ENCODE data around the gene ADAM12. TPM values are rescaled to one million over a fixed set of nuclear protein-coding genes. Genes with fewer than 3 reads are reported as not detected.

Gene ADAM12
- total RNA-seq, 1 experiment from 2014 or later: 21.2 TPM

GRCh38 chr10:126215746-126216631 lies 172.3 kb downstream of the ADAM12 start:
- no peak for DNase-seq (ENCODE audit: low read depth)

GRCh38 chr10:126214679-126215078 lies 173.6 kb downstream of the ADAM12 start:
- DNase-seq (ENCODE audit: low read depth): no peak

- DNase-seq (ENCODE audit: low read depth): no peak
Observed at GRCh38 chr10:126214021-126214420, 174.3 kb downstream of the ADAM12 start.

- no peak for DNase-seq (ENCODE audit: low read depth)
Observed at GRCh38 chr10:126212738-126213137, 175.5 kb downstream of the ADAM12 start.

DNA sequence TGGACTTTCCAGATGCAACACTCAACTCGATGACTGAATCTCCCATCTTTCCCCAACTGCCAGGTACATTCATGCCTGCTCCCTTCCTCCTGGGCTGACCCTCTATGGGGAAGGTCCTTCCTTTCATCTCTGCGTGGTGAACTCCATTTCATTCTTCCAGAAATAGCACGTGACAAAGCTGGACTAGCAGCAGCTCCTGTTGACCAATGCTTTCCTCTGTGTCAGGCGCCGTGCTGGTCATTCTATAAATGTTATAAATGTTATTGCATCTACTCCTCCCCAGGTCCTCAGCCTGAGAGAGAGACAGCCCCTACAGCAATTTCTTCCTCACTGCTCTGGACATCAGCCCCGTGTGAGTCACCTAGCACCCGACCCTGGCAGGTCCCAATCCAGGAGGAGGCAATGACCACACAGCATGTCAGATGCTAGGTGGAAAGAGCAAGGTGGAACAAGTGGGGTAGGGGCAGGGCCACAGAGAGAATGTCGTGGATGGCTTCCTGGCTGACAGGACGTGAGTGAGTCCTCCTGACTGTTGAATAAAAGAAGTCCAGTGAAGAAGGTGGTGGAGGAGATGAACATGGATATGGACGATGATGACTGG lies 178.1 kb downstream of the ADAM12 start:
- no peak for DNase-seq (ENCODE audit: low read depth)

GRCh38 chr10:126209451-126209850 lies 178.8 kb downstream of the ADAM12 start:
- DNase-seq (ENCODE audit: low read depth): no peak

DNA sequence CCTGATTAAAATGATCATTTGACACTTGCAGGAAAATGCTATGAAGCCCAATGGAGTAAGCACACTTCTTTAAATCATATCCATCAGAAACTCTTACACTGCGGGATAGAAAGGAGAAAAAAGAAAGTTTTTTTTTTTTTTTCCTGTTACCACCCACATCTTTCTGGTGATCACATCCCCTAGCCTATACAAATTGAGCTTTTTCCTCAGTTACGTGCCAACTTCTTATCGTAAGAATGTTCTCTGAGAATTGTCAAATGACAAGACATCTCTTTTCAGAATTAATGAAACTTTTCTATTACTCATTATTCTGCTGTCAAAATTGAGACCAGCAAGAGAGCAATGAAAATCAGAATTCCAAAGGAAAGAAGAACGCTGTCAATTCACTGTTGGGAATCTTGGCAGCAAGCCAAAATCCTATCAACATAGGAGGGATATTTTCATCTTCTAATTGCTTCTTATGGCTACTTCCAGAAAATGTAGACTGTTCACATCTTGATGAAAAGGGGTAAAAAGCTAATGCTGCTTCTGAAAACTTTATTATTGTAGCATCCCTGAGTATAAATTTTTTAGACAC lies 179.5 kb downstream of the ADAM12 start:
- no peak for DNase-seq (ENCODE audit: low read depth)

- no peak for DNase-seq (ENCODE audit: low read depth)
Observed at GRCh38 chr10:126207851-126208250, 180.4 kb downstream of the ADAM12 start.

DNA sequence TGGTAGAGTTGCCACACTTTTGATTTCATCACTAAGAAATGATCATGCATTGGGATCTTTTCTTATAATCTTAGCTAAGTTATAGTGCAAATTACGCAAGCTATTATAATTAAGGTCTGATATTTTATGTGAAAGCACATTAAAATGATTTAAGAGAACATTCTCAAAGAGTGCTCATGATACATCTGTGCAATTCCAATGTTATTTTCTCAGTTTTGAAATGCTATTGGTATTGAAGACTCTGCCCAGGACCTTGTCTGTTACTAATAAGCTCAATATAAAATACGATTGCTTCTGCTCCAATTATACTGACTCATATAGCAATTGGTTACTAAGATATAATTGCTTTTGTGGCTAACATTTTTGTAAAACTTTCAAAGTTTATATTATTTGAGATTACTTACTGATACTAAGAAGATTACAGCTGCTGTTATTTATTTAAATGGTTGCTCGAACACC lies 180.9 kb downstream of the ADAM12 start:
- no peak for DNase-seq (ENCODE audit: low read depth)

DNA sequence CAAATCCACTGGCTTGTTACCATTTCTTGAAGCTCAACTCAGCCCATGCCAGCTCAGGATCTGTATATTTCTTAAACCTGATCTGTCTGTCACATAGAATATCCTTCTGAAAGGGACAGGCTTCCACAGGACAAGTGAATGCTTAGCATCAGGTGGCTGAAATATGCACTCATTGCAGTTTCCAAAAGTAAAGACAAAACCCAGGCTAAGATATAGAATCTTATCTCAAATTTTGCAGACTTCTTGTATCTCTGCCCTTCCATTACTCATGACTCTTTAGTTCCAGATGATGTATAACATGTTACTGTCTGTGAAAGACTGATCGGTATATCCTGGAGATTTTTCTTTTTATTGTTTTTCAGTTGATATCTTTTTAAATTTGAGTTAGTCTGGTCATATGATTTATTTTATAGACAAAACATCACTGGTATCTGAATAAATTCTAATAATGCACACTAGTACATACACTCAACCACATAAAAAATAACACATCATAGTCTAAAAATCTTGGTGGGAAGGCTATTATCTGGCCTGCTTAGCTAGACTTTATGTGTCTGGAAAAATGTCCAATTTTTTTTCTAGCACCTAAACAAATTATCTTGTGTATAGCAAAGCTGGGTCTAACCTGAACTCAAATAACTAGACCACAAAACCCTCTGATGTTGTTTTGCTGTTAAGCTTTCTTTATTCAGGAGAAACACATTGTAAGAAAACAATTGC lies 182.6 kb downstream of the ADAM12 start:
- DNase-seq (ENCODE audit: low read depth): no peak

GRCh38 chr10:126204320-126204719 lies 184.0 kb downstream of the ADAM12 start:
- no peak for DNase-seq (ENCODE audit: low read depth)

- DNase-seq (ENCODE audit: low read depth): no peak
Observed at GRCh38 chr10:126203746-126204145, 184.5 kb downstream of the ADAM12 start.

- no peak for DNase-seq (ENCODE audit: low read depth)
Observed at GRCh38 chr10:126201603-126202002, 186.7 kb downstream of the ADAM12 start.

- peak; percentile 99 for DNase-seq (ENCODE audit: low read depth)
Observed at GRCh38 chr10:126199221-126199998, 188.9 kb downstream of the ADAM12 start.

- DNase-seq (ENCODE audit: low read depth): peak; percentile 22
Observed at GRCh38 chr10:126198681-126199080, 189.6 kb downstream of the ADAM12 start.

GRCh38 chr10:126197036-126197543 lies 191.2 kb downstream of the ADAM12 start:
- no peak for DNase-seq (ENCODE audit: low read depth)

- no peak for DNase-seq (ENCODE audit: low read depth)
Observed at GRCh38 chr10:126196281-126196680, 192.0 kb downstream of the ADAM12 start.

DNA sequence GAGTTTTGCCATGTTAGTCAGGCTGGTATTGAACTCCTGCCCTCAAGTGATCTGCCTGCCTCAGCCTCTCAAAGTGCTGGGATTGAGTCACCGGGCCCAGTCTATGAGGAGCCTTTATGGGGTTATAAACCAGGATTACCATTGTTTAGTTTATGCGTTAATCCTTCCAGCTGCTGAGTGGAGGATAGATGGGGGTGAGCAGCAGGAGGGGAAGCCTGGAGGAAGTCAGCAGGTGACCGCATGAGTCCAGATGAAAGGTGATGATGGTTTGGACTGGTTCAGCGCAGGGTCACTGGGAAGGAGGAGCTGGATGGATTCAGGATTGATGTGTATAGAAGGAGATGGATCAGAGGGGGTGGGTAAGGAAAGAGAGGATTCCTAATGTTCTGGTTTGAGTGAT lies 197.1 kb downstream of the ADAM12 start:
- DNase-seq (ENCODE audit: low read depth): peak; percentile 27

DNA sequence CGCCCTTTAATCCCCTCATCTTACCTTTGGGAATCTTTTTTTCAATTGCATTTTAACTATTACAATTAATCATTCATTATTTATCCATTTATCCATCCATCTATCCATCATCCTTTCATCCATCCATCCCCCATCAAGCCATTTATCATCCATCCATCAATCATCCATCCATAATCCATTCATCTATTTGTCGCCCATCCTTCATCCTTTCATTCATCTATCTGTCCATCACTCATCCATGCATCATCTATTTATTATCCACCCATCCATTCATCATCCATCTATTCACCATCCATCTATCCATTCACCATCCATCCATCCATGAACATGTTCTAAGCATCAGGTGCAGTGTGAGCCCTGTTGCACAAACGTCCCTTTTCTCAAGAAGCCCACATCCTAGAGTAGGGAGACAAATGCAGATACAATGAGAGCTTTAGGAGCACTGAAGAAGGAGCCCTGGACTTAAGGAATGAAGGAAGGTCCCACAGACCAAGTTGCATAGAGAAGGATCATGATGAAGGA lies 199.5 kb downstream of the ADAM12 start:
- no peak for DNase-seq (ENCODE audit: low read depth)

GRCh38 chr10:126187399-126187798 lies 200.9 kb downstream of the ADAM12 start:
- DNase-seq (ENCODE audit: low read depth): no peak

- DNase-seq (ENCODE audit: low read depth): no peak
Observed at GRCh38 chr10:126186766-126187165, 201.5 kb downstream of the ADAM12 start.
